GM21423 (cell line): Measurements from ENCODE around the gene CTIF.

Experiments used
- ATAC-seq: cut with Tn5 transposase; IDR thresholded peaks from one replicate; pipeline ENCODE4 v1.9.1; 2021; ENCODE audit warnings: mild to moderate bottlenecking, moderate library complexity; ENCODE audit not compliant: unreplicated experiment

The CTIF gene

GRCh38 chr18:48531908-48532307 lies 6.9 kb upstream of the CTIF start:
- no peak for ATAC-seq

DNA sequence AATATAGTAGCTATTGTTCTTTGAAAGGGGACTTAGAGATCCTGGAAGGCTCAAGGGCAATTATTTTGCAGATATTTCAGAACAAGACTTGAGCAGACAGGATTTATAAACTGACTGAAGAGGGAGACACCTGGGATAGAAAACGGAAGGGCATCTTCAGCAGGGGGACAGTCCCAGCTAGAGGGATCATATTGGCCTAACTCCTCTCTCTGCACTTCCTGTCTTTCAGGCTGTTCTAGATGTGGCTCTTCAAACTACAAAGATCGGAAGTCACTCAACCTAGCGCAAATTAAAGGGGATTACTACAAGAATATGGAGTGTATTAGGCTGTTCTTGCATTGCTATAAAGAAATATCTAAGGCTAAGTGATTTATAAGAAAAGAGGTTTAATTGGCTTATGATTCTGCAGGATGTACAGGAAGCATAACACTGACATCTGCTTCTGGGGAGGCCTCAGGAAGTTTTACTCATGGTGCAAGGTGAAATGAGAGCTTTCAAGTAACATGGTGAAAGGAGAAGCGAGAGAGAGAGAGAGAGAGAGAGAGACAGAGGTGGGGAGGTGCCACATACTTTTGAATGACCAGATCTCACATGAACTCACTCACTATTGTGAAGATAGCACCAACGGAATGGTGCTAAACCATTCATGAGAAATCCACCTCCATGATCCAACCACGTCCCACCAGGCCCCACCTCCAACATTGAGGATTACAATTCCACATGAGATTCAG lies 5.3 kb upstream of the CTIF start:
- ATAC-seq, result no peak

- ATAC-seq, result no peak
Observed at GRCh38 chr18:48534364-48534763, 4.5 kb upstream of the CTIF start.

GRCh38 chr18:48535956-48536355 lies 2.9 kb upstream of the CTIF start:
- ATAC-seq, result no peak

DNA sequence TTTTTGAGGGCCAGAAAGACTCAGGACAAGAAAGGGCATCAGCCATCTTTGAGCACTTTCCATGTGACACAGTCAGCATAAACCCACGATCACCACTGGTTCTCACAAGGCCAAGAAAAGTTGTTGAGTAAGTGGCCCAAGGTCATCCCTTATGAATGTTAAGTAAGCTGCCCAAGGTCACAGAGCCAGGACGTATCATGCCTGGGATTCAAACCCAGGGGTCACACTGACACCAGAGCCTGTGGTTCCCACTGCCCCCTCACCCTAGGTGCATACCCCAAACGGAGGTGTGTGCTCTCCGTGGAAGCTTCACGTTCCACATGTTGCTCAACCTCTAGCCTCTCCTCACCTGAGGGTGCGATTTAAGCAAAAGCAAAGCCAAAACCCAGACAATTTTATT lies 2.3 kb upstream of the CTIF start:
- ATAC-seq, result no peak

GRCh38 chr18:48539406-48540250 lies 797 bp downstream of the CTIF start:
- ATAC-seq, result no peak

GRCh38 chr18:48540251-48541025 lies 1.6 kb downstream of the CTIF start:
- no peak for ATAC-seq

GRCh38 chr18:48541026-48541746 lies 2.4 kb downstream of the CTIF start:
- no peak for ATAC-seq

GRCh38 chr18:48541747-48542400 lies 3.0 kb downstream of the CTIF start:
- ATAC-seq, result no peak

- ATAC-seq, result no peak
Observed at GRCh38 chr18:48542513-48543181, 3.8 kb downstream of the CTIF start.

DNA sequence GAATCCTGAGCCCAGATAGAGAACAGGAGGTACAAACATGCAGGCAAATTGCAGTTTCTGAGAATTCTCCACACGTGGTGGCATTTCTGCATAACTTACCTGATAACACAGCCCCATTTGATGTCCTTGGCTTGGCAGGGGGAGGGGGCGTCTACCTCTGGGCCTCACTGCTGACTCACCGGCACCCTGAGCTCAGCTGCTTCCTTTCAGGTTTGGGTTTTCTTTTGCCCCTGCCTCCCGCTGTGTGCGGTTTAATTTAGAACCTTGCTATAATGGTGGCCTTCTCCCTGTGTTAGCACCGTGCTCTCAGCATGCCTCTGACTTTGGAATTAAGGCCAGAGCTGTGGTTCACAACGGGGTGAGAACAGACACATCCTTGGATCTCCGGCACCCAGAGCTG lies 4.4 kb downstream of the CTIF start:
- no peak for ATAC-seq

GRCh38 chr18:48544116-48544515 lies 5.3 kb downstream of the CTIF start:
- no peak for ATAC-seq

DNA sequence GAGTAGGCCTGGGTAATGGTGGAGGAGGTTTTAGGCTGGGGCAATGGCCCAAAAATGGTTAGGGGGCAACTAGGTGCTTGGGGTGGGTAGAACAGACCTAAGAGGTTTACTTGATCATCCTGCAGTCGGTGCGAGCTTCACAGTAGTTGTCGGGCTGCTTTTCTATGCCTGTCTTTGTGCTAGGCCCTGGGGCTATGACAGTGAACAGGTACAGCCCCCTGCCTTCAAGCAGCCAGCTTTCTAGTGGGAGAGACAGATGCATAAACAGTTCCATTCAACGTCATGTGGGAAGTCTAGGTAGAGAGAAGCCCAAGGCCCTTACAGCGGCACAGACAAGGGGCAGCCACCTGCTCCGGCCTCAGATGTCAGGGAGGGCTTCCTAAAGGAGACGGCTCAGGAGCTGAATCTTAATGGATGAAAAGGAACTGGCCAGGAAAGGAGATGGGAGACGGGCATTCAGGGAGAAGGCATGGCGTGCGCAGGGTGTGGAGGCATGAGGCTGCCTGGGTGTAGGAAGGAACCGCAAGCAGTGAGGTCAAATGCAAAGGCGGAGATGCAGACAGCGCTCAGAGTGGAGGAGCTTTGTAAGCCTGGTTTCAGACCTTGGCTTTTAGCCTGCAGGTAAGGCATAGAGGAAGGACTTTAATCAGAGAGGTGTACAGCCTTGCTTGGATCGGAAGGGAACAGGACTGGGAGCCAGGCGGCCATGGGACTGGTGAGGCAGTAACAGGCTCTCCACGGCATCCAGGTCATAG lies 6.0 kb downstream of the CTIF start:
- no peak for ATAC-seq

GRCh38 chr18:48545757-48546321 lies 7.0 kb downstream of the CTIF start:
- ATAC-seq, result no peak

- ATAC-seq, result no peak
Observed at GRCh38 chr18:48546396-48546795, 7.6 kb downstream of the CTIF start.

DNA sequence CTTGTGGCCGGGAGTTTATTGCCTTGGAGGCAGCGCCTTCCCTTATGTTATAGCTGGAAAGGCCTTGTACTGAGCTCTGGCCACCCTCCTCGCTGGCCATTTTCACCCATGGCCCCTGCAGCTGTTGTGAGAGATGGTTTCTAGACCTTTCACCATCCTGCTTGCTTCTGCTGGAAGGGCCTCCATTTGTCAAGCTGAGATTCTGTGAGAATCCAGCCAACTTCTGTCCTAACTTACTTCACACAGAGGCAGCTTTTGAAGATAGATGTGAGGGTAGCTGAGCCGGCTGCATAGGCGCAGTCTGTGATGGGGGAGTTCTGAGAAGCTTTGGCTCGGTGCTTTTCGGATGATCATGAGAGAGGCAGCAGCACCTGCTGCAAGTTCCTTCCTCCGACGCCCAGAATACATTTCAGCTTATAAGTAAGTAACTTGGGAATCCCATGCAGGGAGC lies 8.7 kb downstream of the CTIF start:
- ATAC-seq, result no peak

DNA sequence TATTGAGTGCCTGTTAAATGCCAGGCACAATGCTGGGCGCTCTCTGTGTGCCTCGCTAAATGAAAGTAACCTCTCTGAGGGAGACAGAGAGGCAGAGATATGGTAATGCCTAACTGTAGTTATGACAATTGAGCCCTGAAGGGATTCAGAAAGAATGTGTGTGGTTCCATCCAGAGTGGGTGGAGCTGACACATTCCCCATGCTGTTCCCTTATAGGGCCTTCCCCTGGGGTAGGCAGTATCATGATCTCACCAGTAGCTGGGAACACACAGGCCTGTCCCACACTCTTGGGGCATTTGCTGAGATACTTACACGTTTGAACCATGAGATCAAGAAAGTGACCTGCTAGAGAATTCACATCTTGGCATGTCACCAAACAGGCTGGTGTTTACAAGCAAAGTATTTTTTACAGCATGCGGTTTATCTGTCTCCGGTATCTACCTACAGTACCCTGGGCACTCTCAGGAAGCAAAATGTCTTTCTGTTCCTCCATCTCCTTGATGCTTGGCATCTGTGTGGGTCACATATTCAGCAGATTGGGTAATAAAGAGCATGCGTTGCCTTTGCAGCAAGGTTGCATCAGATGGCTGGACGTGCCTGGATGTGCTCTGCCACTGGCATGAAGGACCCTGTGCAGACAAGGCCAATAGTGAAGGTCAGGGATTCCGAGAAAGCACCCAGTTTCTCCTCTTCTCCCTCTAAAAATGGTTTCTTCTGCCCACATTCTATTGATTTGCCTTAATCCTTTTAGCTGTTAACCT lies 9.4 kb downstream of the CTIF start:
- no peak for ATAC-seq

GRCh38 chr18:48548921-48549320 lies 10.1 kb downstream of the CTIF start:
- ATAC-seq, result no peak
